Stimulated activated CD4-positive, alpha-beta T cell treated with anti-CD3 and anti-CD28 coated beads, TNF-alpha, amount 100 ng/mL, for 48 hours (primary cell): ENCODE results near the gene HS6ST2.
"Not testable (repeated sequence)": the region's sequence is repeated elsewhere in the genome, so short reads cannot be mapped to it uniquely, and the experiment has no call there.

Experiments used
- DNase-seq, 3 donors: peaks; one replicate each; pipeline ENCODE4 v3.0.0-alpha.2; 2020; ENCODE audit warnings: low read depth in 3 of 3

Gene HS6ST2

GRCh38 chrX:132940727-132941327, 17.6 kb downstream of the HS6ST2 start:
- DNase-seq = no peak

- no peak for DNase-seq
Observed at GRCh38 chrX:132933170-132933569, 25.3 kb downstream of the HS6ST2 start.

GRCh38 chrX:132924426-132924825, 34.0 kb downstream of the HS6ST2 start:
- no peak for DNase-seq

GRCh38 chrX:132918523-132918922, 39.9 kb downstream of the HS6ST2 start:
- no peak for DNase-seq

- DNase-seq = no peak
Observed at GRCh38 chrX:132916349-132916748, 42.1 kb downstream of the HS6ST2 start.

- DNase-seq = no peak
Observed at GRCh38 chrX:132909643-132910042, 48.8 kb downstream of the HS6ST2 start.

- DNase-seq = no peak
Observed at GRCh38 chrX:132908891-132909290, 49.5 kb downstream of the HS6ST2 start.

- no peak for DNase-seq
Observed at GRCh38 chrX:132900633-132901293, 57.7 kb downstream of the HS6ST2 start.

- DNase-seq = no peak
Observed at GRCh38 chrX:132887569-132887968, 70.9 kb downstream of the HS6ST2 start.

- DNase-seq = no peak
Observed at GRCh38 chrX:132883358-132883915, 75.0 kb downstream of the HS6ST2 start.

- not testable (repeated sequence) for DNase-seq
Observed at GRCh38 chrX:132880753-132881152, 77.7 kb downstream of the HS6ST2 start.

GRCh38 chrX:132877954-132878536, 80.4 kb downstream of the HS6ST2 start:
- DNase-seq = no peak

GRCh38 chrX:132876523-132877338, 81.7 kb downstream of the HS6ST2 start:
- DNase-seq = no peak

GRCh38 chrX:132875650-132876522, 82.5 kb downstream of the HS6ST2 start:
- DNase-seq = no peak

- no peak for DNase-seq
Observed at GRCh38 chrX:132862562-132862961, 95.9 kb downstream of the HS6ST2 start.

GRCh38 chrX:132861076-132861475, 97.4 kb downstream of the HS6ST2 start:
- DNase-seq = no peak

GRCh38 chrX:132860200-132860599, 98.2 kb downstream of the HS6ST2 start:
- DNase-seq = no peak

GRCh38 chrX:132858018-132858417, 100.4 kb downstream of the HS6ST2 start:
- no peak for DNase-seq

GRCh38 chrX:132855780-132856341, 102.6 kb downstream of the HS6ST2 start:
- no peak for DNase-seq

- DNase-seq = no peak
Observed at GRCh38 chrX:132853040-132853439, 105.4 kb downstream of the HS6ST2 start.
